GM10847 (cell line): Measurements from ENCODE around the gene PHLDB3.

Experiments
- POLR2A ChIP-seq: IDR thresholded peaks from 2 replicates; pipeline ENCODE4 v1.6.1; 2011; ENCODE audit not compliant: insufficient read length; ENCODE audit errors: extremely low read depth

The PHLDB3 gene

DNA sequence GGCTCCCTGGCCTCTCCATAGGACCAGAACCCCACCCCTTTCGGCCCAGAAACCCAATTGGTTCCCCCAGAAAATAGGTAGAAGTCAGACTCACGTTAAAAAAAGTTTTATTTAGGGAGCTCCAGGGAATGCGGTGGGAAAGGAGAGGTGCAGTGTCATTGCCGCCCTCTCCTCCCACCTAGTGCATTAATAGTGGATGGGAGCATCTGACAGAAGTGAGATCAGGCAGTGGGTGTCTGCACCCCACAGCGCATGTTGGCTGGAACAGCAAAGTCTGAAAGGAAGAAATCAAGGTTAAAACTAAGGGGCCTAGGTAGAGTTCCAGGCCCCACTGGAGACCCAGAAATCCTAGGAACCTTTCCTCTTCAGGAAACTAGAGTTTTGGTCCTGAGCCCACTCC lies 2.1 kb upstream of the PHLDB3 start:
- no peak for TF ChIP-seq POLR2A

DNA sequence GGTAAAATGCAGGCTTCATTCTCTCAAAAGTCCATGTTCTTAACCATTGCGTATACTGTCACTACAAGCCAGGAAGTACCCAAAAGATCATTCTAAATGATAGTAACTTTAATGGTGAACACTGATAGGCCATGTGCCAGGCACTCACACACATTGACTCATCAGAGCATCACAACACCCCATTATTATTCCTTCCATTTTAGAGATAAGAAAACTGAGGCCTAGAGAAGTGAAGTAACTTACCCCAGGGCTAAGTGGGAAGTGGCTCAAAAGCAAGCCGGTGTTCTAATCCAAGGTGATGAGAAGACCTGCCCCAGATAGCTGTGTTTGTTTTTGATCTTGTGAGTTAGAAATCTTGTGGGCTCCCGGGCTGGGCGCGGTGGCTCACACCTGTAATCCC lies 1.4 kb upstream of the PHLDB3 start:
- no peak for TF ChIP-seq POLR2A

DNA sequence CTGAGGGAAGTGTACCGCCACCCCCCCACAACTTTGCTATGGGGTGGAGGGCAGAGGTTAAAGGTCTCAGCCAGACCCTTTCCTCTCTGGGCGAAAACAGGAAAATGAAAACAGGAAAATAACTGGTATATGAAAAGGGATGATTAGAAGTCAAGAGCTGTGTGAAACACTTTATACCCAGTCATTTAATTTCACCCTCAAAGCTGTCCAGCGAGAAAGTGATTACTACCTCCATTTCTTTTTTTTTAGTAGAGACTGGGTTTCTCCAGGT lies 575 bp upstream of the PHLDB3 start:
- TF ChIP-seq POLR2A: no peak

DNA sequence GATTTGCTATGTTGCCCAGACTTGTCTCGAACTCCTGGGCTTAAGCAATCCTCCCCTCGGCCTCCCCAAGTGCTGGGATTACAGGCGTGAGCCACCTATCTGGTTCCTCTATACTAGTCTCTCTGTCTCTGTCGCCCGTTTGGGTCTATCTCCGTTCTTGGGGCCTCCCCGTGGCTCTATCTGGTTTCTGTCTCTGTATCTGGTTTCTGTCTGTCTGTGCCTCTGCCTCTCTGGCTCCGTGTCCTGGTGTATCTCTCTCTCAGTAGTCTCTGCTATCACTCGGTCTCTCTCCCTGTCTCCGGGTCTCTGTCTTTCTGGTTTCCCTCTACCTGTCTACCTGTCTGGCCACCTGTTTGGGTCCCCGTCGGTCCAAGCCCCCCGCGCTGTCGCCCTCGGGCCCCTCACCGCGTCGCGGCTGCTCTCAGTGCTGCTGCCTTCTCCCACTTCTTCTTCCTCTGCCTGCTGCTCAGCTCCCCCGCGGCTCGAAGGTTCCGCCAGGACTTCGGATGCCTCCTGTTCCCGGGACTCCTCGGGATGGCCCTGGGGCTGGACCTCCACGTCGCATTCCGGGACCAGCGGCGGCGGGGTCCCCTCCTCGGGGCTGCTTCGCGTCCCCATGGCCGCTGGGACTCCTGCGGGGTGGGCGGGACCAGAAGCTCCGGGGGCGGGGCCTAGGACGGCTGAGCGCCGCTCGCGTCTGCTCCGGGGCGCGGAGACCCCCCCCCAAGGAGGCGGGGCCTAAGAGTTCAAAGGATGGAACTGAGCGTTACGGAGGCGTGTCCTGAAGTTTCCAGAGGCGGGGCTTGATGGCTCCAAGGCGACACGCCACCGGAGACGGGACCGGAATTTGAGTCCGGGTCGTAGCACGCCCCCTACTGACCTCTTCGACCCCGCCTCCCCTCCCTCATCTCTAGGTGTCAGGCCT lies 783 bp downstream of the PHLDB3 start:
- peak; percentile 51 for TF ChIP-seq POLR2A

DNA sequence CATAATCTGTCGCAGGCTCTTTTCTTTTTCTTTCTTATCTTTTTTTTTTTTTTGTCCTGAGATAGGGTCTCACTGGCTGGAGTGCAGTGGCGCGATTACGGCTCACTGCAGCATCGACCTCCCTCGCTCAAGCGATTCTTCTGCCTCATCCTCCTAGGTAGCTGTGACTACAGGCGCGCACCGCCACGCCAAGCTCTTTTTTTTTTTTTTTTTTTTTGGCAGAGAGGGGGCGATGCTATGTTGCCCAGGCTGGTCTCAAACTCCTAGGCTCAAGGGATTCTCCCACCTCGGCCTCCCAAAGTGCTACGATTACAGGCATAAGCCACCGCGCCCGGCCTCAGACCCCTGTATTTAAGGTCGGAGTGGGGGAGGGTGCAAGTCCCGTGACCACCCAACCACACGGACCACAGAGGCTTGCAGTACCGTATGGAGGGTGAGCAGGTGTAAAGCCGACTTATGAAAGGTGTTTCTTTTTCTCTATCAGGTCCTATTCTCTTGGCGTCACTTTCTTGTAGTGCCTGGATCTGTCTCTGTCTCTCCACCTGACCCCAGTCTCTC lies 2.0 kb downstream of the PHLDB3 start:
- no peak for TF ChIP-seq POLR2A

DNA sequence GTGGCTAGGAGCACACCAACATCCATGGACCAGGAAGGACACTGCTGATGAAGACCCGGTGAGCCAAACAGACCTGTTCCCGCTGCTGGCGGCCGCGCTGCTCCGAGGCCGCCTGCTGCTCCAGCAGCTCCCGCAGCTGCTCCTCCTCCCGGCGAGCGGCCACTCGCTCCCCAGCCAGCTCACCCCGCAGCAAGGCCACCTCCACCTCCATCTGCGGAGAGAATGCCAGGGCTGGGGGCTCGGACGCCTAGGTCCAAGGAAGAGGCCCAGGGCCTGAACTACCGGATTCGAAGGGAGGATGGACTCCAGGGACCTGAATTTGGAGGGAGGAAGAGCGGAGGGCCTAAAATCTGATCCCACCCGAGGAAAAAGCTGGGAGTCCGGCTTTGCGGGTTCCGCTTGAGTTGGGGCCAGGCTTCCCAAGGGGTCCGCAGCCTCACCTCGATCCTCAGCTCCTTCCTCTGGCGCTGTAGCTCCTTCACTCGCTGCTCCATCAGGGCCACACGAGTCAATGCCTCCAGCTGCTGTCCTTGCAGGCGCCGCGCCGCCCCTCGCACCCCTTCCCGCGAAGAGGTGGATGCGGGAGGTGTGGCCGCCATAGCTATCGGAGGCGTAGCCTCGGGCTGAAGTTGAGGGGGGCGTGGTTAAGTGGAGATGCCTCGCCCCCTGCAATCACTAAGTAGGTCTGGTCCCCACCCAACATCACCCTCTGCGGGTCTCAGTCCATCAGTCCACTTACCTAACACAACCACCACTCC lies 2.7 kb downstream of the PHLDB3 start:
- TF ChIP-seq POLR2A: no peak

DNA sequence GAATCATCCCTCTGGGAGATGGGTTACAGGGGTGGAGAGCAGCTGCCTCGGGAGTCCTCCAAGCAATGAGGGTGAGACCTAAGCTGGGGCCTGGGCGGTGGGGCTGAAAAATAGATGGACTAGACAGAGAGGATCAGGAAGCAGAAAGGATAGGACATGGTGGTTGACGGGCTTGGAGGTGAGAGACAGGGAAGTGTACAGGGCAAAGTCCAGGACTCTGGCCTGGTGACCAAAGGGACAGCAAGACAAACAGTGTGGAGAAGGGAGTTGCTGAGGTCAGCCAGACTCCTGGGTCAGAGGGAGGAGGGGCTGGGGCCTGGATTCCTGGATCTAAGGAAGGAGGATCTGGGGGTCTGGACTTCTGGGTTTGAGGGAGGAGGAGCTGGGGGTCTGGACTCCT lies 5.5 kb downstream of the PHLDB3 start:
- no peak for TF ChIP-seq POLR2A

DNA sequence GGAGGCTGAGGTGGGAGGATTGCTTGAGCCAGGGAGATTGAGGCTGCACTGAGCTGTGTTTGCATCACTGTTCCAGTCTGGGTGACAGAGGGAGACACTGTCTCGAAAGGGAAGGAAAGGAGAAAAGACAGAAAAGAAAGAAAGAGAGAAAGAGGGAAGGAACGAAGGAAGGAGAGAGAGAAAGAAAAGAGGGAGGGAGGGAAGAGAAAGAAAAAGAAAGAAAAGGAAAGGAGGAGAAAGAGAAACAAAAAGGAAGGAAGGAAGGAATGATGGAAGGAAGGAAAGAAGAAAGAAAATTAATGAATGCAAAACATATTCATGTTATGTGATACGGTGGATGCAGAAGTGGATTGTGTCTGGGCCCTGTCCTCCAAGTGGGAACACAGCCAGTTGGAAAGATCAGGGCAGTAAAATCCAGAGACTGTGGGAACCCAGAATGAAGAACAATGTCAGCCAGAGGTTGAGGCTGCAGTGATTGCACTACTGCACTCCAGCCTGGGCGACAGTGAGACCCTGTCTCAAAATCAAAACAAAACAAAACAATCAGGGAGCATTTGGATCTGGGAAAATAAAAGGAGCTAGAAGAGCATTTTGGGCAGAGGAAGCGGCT lies 6.2 kb downstream of the PHLDB3 start:
- TF ChIP-seq POLR2A: no peak

DNA sequence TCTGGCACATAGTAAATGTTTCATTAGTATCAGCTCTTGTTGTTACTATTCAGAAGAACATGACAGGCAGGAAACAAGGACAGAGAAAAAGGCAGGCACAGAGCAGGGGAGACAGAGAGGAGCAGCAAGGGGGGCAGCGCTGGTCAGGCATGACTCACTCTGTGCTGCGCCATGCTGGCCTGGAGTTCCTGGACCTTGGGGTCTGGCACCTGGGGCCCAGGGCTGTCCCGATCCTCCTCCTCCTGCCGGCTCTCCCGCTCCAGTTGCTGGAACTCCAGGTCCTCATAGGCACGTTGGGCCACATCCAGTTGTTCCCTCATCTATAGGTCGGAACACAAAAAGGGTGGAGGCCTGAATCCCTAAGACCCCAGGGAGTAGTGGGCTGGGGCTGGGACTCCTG lies 7.6 kb downstream of the PHLDB3 start:
- no peak for TF ChIP-seq POLR2A

DNA sequence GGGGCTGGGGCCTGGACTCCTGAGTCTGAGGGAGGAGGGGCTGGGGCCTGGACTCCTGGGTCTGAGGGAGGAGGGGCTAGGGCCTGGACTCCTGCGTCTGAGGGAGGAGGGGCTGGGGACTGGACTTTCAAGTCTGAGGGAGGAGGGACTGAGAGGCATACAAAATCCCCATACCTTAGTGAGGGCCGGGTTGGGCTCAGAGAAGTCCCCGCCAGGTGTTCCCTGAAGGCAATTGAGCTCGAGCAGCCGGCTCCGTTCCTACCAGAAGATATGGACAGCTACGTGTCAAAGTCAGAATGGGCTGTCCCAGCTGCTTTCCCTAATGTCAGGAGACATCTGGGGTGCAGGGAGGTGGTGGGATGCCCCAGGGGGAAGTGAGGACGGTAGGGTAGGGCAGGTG lies 9.5 kb downstream of the PHLDB3 start:
- no peak for TF ChIP-seq POLR2A

DNA sequence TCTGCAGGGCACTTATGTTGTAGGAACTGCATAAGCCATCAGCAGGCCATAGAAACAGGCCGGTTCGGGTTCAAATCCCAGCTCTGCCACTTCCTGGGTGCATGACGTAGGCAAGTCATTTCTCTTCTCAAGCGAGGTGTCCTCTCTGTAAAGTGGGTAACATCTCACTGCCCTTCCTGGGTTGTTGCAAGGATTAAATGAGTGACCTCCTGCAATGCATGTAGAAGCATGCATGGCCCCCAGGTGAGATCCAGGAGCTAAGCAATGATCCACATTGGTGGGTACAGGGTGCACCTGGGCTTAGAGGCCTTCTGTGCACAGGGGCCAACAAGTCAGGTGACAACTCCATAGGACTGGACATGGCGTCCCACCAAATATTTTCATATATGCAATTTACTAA lies 13.8 kb downstream of the PHLDB3 start:
- TF ChIP-seq POLR2A: no peak

DNA sequence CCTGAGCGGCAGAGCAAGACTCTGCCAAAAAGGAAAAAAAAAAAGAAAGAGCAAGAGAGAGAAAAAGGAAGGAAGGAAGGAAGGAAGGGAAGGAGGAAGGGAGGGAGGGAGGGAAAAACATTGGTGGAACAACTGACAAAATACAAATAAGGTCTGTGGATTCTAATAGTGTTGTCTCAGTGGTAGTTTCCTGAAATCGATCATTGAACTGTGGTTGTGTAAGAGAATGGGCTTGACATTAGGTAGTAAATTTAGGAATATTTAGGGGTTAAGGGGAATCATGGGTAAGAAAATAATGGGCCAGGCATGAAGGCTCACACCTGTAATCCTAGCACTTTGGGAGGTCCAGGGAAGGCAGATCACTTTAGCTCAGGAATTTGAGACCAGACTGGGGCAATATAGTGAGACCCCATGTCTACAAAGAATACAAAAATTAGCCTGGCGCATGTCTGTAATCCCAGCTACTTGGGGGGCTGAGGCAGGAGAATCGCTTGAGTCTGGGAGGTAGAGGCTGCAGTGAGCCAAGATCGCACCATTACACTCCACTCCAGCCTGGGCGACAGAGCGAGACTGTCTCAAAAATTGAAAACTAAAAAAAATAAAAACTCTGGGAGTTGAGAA lies 14.5 kb downstream of the PHLDB3 start:
- no peak for TF ChIP-seq POLR2A

DNA sequence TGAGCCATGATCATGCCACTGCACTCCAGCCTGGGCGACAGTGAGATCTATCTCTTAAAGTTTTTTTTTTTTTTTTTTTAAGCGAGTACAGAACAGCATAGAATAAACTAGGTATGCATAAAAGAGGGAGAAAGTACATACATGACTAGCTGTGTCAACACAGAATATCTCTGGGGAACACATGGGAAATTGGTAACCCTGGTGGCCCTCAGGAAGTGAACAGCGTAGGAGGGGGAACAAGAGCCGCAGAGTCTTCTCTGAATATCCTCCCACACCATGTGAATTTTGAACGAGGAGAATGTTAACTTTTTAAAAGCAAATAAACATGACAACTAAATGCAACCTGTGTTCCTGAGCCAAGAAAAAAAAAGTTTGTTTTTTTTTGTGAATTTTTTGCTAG lies 15.2 kb downstream of the PHLDB3 start:
- no peak for TF ChIP-seq POLR2A

DNA sequence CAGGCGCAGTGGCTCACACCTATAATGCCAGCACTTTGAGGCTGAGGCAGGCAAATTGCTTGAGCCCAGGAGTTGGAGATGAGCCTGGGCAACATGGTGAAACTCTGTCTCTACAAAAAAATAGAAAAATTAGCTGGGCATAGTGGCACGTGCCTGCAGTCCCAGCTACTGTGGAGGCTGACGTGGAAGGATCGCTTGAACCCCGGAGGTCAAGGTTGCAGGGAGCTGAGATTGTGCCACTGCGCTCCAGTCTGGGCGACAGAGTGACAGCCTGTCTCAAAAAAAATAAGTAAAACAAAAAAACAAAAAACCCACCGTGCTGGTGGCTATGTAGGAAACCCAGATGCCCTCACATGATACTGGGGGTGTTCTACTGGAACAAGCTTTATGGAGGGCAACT lies 16.4 kb downstream of the PHLDB3 start:
- TF ChIP-seq POLR2A: no peak

DNA sequence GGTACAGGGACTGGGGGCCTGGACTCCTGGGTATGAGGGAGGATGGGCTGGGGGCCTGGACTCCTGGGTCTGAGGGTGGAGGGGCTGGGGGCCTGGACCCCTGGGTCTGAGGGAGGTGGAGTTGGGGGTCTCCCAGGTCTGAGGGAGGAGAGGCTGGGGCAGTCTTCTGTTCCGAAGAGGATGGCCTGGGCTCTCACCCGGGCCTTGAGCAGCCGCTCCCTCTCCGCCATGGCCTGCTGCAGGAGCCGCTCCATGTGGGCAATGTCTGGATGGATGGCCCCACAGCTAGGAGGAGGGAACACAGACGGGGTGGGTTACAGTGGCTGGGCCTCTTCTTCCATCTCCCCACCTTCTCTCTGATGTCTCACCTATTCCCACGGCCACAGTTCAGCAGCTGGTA lies 18.1 kb downstream of the PHLDB3 start:
- no peak for TF ChIP-seq POLR2A
